A204.1 (cell line): ENCODE results near the gene FAH.
"Not testable (repeated sequence)": the region's sequence is repeated elsewhere in the genome, so short reads cannot be mapped to it uniquely, and the experiment has no call there.

Source experiments
- FAIRE-seq: peaks from 2 replicates; lab custom pipeline; 2012; peaks lifted over from hg19 to GRCh38; lab: Jason Lieb, UNC

The FAH gene

GRCh38 chr15:80152180-80152895 is 461 bp upstream of the FAH start:
- FAIRE-seq, result no peak

DNA sequence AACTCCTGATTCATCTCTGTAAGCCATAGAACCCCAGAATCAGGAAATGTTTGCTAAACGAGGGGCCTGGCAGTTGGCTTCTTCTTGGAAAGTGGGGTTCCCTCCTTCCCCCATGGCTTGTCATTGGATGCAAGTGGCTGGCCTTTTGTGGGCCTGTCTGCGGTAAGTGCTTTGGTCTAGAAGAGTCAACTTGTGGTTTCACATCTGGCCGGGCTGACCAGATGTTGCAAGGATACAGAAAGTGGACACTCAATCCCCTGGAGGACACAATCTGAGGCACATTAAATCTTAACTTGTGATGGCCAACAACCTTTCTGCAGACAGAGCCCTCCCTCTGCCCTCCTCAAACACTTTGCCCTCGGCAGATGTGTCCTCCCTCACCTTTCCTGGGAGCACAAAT is 1.1 kb downstream of the FAH start:
- FAIRE-seq, result no peak

- FAIRE-seq, result no peak
Measured at GRCh38 chr15:80154336-80154735, 1.5 kb downstream of the FAH start.

DNA sequence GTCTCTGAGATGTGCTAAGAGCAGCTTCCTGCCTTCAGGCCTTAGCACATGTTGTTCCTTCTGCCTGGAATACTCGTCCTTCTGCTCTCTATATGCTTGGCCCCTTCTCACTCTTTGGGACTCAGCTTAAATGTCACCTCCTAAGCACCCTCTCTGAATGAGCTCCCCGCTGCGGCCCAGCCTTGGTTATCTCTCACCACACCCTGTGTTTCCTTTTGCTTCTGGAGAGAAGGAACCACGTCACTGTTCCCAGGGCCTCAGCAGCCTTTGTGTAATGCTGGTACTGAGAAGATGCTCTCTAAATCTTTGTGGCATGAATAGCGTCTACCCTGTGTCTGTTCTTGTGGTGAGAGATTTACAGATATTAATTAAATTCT is 2.2 kb downstream of the FAH start:
- no peak for FAIRE-seq

DNA sequence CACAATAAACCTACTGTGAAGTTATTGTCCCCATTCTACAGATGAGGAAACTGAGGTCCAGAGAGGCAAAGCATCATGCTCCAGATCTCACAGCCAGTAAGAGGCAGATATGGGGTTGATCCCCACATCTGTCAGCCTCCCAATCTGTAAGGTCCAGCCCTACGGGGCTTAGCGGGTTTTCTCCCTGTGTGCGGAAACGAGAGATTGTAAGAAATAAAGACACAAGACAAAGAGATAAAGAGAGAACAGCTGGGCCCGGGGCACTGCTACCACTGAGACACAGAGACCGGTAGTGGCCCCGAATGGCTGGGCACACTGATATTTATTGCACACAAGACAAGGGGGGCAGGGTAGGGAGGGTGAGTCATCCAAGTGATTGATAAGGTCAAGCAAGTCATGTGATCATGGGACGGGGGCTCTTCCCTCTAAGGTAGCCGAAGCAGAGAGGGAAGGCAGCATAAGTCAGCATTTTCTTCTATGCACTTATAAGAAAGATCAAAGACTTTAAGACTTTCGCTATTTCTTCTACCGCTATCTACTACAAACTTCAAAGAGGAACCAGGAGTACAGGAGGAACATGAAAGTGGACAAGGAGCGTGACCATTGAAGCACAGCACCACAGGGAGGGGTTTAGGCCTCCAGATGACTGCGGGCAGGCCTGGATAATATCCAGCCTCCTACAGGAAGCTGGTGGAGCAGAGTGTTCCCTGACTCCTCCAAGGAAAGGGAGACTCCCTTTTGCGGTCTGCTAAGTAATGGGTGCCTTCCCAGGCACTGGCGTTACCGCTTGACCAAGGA is 2.8 kb downstream of the FAH start:
- FAIRE-seq, result not testable (repeated sequence)

- FAIRE-seq, result no peak
Measured at GRCh38 chr15:80156176-80156720, 3.4 kb downstream of the FAH start.

DNA sequence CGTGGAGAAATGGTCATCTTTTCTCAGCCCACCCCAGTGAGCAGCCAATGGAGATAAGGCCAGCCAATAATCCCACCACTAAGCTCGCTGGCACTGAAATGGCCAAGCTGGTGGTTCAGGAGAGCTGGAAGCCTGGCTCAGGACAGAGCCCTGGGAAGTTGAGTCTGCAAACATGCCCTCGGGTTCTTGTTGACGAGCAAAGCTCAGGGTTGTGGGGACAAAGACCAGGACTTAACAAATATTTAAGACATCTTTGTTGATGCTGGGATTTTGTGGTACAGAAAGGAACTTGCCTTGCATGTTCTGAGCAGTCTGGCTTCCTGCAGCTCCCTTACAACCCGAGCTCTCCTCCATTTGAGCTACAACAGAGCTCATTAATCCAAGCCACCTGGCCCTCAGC is 4.4 kb downstream of the FAH start:
- no peak for FAIRE-seq

- no peak for FAIRE-seq
Measured at GRCh38 chr15:80159301-80159700, 6.5 kb downstream of the FAH start.

GRCh38 chr15:80159811-80160569 is 7.2 kb downstream of the FAH start:
- no peak for FAIRE-seq

DNA sequence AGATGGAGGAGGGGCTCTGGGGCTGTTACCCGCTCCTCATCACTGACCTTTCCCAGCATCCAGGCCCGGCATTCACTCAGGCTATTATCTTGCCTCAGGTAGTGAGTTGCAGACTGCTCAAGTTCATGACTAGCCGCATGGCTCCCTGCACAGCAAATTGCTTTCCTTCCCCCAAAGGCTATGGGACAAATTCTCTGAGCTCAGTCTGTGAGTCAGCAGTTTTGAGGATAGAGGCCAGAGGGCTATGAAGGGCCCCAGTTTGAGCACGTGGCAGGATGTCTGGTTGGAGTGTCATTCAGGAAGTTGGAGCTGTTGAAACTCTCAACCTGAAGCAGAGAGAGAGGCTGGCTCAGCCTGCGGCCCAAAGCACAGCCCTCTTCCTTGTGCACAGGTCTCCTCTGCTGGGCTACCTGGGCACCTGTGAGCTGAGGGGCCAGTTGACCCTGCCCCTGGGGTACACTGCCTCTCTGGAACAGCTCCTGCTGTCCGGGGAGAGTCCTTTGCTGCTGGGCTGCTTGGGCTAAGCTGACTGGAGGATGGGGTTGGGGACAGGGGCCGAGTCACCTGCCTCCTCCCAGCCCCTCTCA is 7.9 kb downstream of the FAH start:
- FAIRE-seq, result no peak

GRCh38 chr15:80161468-80162016 is 8.7 kb downstream of the FAH start:
- no peak for FAIRE-seq

DNA sequence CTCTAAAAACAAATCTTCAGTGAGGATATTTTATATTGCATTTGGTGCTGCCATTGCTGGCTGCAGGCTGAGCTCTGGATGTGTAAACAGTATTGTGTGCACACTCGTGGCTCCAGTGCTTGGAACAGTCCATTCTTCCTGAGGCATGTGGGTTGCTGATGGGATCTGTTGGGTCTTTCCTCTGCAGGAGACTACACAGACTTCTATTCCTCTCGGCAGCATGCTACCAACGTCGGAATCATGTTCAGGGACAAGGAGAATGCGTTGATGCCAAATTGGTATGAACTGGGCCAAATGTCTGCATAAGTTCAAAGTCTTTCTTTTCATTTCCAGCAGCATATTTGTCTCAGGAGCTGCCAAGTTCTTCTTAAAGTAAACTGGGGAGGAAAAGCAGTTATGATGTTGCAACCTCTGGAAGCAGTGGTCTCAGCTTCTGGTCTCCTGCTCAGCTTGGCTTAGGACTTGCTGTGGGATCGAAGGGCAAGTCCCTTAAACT is 9.3 kb downstream of the FAH start:
- no peak for FAIRE-seq

DNA sequence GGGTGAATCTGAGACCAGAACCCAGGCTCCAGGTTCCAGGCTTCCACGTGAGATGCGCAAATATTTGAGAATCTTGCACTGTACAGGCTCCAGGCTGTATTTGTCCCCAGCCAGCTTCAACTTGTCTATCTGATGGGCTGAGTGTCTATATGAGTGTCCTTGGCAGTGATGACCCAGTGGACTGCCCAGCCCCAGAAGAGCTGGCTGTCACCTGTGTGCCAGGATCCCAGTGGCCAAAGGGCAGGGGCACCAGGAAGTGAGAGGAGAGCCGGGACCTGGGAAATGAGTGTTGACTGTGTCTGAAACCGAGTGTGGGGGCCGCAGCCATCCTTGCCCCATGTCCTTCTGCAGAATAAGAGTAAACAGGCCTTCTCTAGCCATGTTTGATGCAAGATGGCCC is 10.4 kb downstream of the FAH start:
- no peak for FAIRE-seq

- no peak for FAIRE-seq
Measured at GRCh38 chr15:80163897-80164296, 11.1 kb downstream of the FAH start.

- no peak for FAIRE-seq
Measured at GRCh38 chr15:80167936-80168335, 15.1 kb downstream of the FAH start.

- no peak for FAIRE-seq
Measured at GRCh38 chr15:80168421-80168820, 15.6 kb downstream of the FAH start.

DNA sequence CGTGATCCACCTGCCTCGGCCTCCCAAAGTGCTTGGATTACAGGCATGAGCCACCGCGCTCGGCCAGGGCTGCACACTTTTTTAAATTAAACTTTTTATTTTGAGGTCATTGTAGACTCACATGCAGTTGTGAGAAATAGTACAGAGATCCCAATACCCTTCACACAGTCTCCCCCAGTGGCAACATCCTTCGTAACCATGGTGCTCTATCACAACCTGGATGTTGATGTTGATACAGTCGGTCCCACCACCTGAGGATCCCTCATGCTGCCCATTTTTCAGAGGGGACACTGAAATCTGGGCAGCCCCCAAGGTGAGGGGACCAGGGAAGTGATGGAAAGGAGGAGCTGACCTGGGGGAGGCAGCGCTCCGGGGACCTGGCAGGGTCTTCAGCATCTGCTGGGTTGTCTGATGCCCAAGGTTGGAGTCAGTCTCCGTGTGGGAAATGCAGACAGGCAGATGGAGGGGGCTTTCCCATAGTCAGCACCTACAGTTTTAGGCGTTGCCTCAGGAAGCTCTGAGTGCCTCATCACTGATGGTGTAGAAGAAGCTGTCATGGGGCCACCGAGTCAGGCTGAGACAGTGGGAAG is 17.1 kb downstream of the FAH start:
- no peak for FAIRE-seq

DNA sequence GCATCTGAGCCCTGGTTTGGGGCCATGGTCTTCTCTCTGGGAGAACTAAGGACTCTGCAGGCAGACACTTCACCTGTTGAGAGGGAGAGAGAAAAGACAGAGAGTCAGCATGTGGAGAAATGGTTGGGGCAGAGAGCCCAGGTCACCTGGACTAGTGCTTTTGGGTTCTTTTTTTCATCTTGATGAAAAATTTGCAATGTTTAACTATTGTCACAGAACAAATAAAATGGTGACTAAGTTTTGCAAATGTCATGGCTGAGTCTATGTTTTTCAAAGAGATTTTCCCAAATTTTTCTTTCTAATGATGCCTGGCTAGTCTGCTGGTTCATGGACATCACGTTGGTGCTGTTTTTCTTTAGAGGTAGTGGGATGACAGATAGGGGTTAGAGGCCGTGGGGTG is 17.8 kb downstream of the FAH start:
- no peak for FAIRE-seq

GRCh38 chr15:80171787-80172186 is 19.0 kb downstream of the FAH start:
- no peak for FAIRE-seq

- no peak for FAIRE-seq
Measured at GRCh38 chr15:80172401-80172800, 19.6 kb downstream of the FAH start.

DNA sequence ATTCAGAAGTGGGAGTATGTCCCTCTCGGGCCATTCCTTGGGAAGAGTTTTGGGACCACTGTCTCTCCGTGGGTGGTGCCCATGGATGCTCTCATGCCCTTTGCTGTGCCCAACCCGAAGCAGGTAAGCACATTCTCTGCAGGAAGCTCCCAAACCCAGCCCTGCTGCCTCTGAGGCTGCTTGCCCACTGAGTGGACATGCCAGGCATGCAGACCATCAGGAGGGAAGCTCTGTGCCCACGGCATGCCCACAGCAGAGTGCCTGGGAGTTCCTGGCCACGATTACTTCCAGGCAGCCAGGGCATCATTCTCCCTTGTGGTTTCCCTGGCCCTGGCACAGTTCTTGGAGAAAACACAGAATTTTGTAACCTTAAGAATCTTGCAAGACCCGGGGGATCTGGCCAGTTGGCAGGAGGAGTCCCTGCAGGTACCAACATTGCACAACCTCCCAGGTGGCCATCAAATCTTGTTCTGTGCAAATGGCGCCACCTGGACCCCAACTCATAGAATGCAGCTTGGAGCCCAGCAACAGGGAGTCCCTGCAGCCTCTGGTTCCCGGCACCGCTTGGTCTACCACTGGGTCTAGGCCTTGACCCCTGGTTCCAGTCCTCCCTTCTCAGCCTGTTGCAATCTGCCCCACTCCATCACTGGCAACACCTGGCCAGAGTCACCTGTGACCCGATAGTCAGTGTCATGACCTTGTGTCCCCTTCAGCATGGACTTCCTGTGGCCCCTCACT is 20.4 kb downstream of the FAH start:
- FAIRE-seq, result no peak
